GM23248 (cell line): ENCODE data around the gene CHMP5. TPM values are rescaled to one million over a fixed set of nuclear protein-coding genes. Genes with fewer than 3 reads are reported as not detected.

ENCODE experiments used
- DNase-seq: peaks from one replicate; pipeline ENCODE4 v3.0.0-alpha.2; 2015
- H2AFZ ChIP-seq: fragments of 200-600 bp; sonication (generic); 2 replicates; pipeline ENCODE4 v1.6.1; 2016; ENCODE audit warnings: antibody characterized with exemption
- H3F3A ChIP-seq: fragments of 200-600 bp; sonication (generic); 2 replicates; pipeline ENCODE4 v1.6.1; 2016; ENCODE audit warnings: mild to moderate bottlenecking, antibody characterized with exemption, mixed run types; ENCODE audit not compliant: insufficient read depth
- H3K27ac ChIP-seq: fragments of 200-600 bp; sonication (generic); 2 replicates; pipeline ENCODE4 v1.5.1; 2016; ENCODE audit warnings: mild to moderate bottlenecking
- H3K27me3 ChIP-seq: fragments of 200-600 bp; sonication (generic); replicated peaks from 2 replicates; pipeline ENCODE4 v1.6.1; 2016; ENCODE audit warnings: mild to moderate bottlenecking; ENCODE audit not compliant: insufficient read depth
- H3K36me3 ChIP-seq: fragments of 200-600 bp; sonication (generic); 2 replicates; pipeline ENCODE4 v1.6.1; 2016; ENCODE audit warnings: low read depth, mild to moderate bottlenecking
- H3K4me1 ChIP-seq: fragments of 200-600 bp; sonication (generic); 2 replicates; pipeline ENCODE4 v1.6.1; 2016; ENCODE audit warnings: mild to moderate bottlenecking; ENCODE audit not compliant: insufficient read depth
- H3K4me2 ChIP-seq: fragments of 200-600 bp; sonication (generic); one replicate; pipeline ENCODE4 v1.6.1; 2016; ENCODE audit warnings: mild to moderate bottlenecking; ENCODE audit not compliant: unreplicated experiment
- H3K4me3 ChIP-seq: fragments of 200-600 bp; sonication (generic); 2 replicates; pipeline ENCODE4 v1.5.1; 2016; ENCODE audit warnings: mild to moderate bottlenecking
- H3K79me2 ChIP-seq: fragments of 200-600 bp; sonication (generic); 2 replicates; pipeline ENCODE4 v1.6.1; 2016; ENCODE audit warnings: mild to moderate bottlenecking; ENCODE audit not compliant: insufficient read depth
- H3K9ac ChIP-seq: fragments of 200-600 bp; sonication (generic); 2 replicates; pipeline ENCODE4 v1.6.1; 2016; ENCODE audit warnings: mild to moderate bottlenecking
- H3K9me2 ChIP-seq: fragments of 200-600 bp; sonication (generic); 2 replicates; pipeline ENCODE4 v1.6.1; 2016; ENCODE audit warnings: mixed run types, mild to moderate bottlenecking, moderate library complexity; ENCODE audit not compliant: insufficient read depth
- H3K9me3 ChIP-seq: fragments of 200-600 bp; sonication (generic); one replicate; pipeline ENCODE4 v1.6.1; 2017; ENCODE audit warnings: low read depth
- H4K20me1 ChIP-seq: fragments of 200-600 bp; sonication (generic); 2 replicates; pipeline ENCODE4 v1.6.0; 2016; ENCODE audit not compliant: insufficient read depth
- EZH2 ChIP-seq: fragments of 200-600 bp; sonication (generic); IDR thresholded peaks from 2 replicates; pipeline ENCODE4 v1.6.1; 2018; ENCODE audit warnings: antibody characterized with exemption, mild to moderate bottlenecking; ENCODE audit not compliant: insufficient read depth, poor library complexity, severe bottlenecking
- EZH2phosphoT487 ChIP-seq: fragments of 200-600 bp; sonication (generic); IDR thresholded peaks from 2 replicates; pipeline ENCODE4 v1.6.1; 2018; ENCODE audit warnings: antibody characterized with exemption, moderate library complexity, mild to moderate bottlenecking, low read depth; ENCODE audit not compliant: insufficient read depth
- whole genome bisulfite sequencing, 2 experiments: methylation state at CpG; one replicate each; pipeline ENCODE4 v1.1.6; 2015 to 2017; ENCODE audit warnings: low lambda C conversion rate in 2 of 2, low coverage in 1 of 2; ENCODE audit errors: missing lambda C conversion rate in 2 of 2; 5-methylcytosine and 5-hydroxymethylcytosine counted together
- in situ Hi-C: fragments of 300-500 bp; cut with MboI; formaldehyde crosslinking; loops from 2 replicates; pipeline ENCODE4 v1.15.0; 2020
- polyA plus RNA-seq: library from polyadenylated mRNA; unstranded; fragments of >200 nt; fragmentation: Nextera tagmentation; extraction: Ambion mirVana; gene quantifications from 2 replicates; pipeline ENCODE4 v1.2.1, GENCODE V29; 2016
- total RNA-seq: library from RNA; depleted of rRNA; stranded (reverse); fragments of >200 nt; shearing (Covaris generic); gene quantifications from 2 replicates; pipeline ENCODE4 v1.2.3, GENCODE V29; 2014

The CHMP5 gene
- total and polyA plus RNA-seq, 2 experiments from 2014 or later = 90.6 to 130 TPM

DNA sequence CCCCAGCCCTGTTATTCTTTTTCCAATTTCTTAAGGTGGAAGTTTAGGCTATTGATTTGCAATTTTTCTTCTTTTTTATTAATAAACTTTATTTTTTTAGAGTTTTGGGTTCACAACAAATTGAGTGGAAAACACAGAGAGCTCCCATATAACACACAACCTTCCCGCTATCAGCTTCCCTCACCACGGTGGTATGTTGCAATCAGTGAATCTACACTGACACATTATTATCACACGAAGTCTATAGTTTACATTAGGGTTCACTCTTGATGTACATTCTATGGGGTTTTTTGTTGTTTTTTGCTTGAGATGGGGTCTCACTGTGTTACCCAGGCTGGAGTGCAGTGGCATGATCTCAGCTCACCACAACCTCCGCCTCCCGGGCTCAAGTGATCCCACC, 20.7 kb downstream of the CHMP5 start:
- H3K9me3 ChIP-seq = no peaks in the 10 kb centered on the region
- TF ChIP-seq EZH2 (no peak), EZH2phosphoT487 (no peak)
- no peaks in the 10 kb centered on the region for H3K27me3 ChIP-seq
- H3K27ac ChIP-seq = no peak overlapping the region
- in situ Hi-C loops = no loop called here
- H3K9me2 ChIP-seq = no peaks in the 10 kb centered on the region
- H3K4me2 ChIP-seq = no peak overlapping the region
- peaks cover 26% of the 10 kb centered on the region for H3F3A ChIP-seq
- no peaks in the 10 kb centered on the region for H3K4me1 ChIP-seq
- H4K20me1 ChIP-seq = no peaks in the 10 kb centered on the region
- H2AFZ ChIP-seq = no peak overlapping the region
- H3K4me3 ChIP-seq = no peak overlapping the region
- DNase-seq = no peak
- no peak overlapping the region for H3K9ac ChIP-seq
- peaks cover 17% of the 10 kb centered on the region for H3K36me3 ChIP-seq
- no peaks in the 10 kb centered on the region for H3K79me2 ChIP-seq
- 92 to 93% methylated on average over 5 of the region's 5 CpGs for WGBS, 2 experiments

DNA sequence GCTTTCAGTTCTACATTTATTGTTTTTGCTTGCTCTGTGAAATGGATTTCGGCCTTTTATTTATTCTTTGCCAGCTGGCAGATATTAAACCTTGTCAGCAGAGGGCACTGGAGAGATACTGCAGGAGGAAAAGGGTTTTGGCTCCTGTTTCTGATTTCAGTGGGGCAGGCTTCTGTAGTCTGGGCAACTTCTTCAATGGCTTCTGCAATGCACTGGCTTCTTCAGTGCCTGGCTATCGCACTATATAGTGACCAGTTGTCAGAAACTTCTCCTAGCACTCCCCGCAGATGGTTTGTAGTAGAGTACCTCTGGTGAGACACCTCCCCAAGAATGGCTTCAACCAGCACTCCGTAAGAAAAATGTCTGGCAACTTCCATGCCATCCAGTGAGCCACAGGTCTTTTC, 22.2 kb downstream of the CHMP5 start:
- no peak overlapping the region for H3K4me2 ChIP-seq
- H3K9me3 ChIP-seq = no peaks in the 10 kb centered on the region
- peak; percentile 91 for DNase-seq
- no peak overlapping the region for H2AFZ ChIP-seq
- no peaks in the 10 kb centered on the region for H3K27me3 ChIP-seq
- 0 out of 2 replicates have a peak, but pooled peaks cover 10% of the 10 kb centered on the region for H3K4me1 ChIP-seq
- in situ Hi-C loops = no loop called here
- H3K4me3 ChIP-seq = no peak overlapping the region
- H3F3A ChIP-seq = peaks cover 27% of the 10 kb centered on the region
- H3K79me2 ChIP-seq = peaks cover 12% of the 10 kb centered on the region
- H4K20me1 ChIP-seq = no peaks in the 10 kb centered on the region
- H3K27ac ChIP-seq = no peak overlapping the region
- TF ChIP-seq EZH2phosphoT487 = no peak
- no peak for TF ChIP-seq EZH2
- H3K36me3 ChIP-seq = 0 out of 2 replicates have a peak, but pooled peaks cover 4% of the 10 kb centered on the region
- peak overlapping the region; percentile 17; the same call in 1 of the 2 replicates for H3K9ac ChIP-seq
- WGBS, 2 experiments = 46 to 52% methylated on average over 4 of the region's 4 CpGs
- no peaks in the 10 kb centered on the region for H3K9me2 ChIP-seq

GRCh38 chr9:33288235-33288634, 23.4 kb downstream of the CHMP5 start:
- 76 to 80% methylated on average over 3 to 4 of the region's 4 CpGs for WGBS, 2 experiments

DNA sequence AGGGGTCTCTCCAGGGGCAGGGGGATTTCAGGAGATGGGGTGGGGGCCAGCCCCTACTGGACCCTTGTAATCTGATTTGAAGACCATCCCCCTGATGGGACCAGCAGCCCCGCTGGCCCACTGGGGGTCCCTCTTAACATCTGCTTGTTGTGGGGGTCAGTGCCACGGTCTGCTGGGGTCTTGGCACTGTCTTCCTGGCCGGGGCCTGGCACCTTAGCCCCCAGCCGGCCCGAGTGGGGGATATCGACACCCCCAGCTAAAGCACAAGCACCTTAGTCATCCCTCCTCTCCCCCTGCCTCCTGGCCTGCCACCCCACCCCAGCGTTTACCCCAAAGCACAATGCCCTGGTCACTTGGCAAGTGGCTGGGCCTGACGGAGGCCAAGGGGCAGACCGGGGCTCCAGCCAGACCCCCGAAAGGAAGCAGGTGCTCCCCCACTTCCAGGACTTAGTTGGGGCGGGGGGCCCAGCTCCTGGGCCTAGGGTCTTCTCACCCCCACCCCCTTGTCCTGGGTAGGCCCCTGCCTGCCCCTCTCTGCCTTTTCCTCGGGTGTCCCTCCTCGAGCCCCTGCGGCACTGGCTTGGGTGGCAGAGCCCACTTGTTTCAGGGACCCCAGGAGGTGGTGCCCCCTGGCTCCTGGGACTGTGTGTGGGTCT, 24.1 kb downstream of the CHMP5 start:
- peaks cover 31% of the 10 kb centered on the region for H3K79me2 ChIP-seq

More at GRCh38 chr9:33288235-33288634, 23.4 kb downstream of the CHMP5 start:
- H3K79me2 ChIP-seq = peaks cover 24% of the 10 kb centered on the region
- no peaks in the 10 kb centered on the region for H4K20me1 ChIP-seq
- no peak overlapping the region for H3K4me2 ChIP-seq
- no peak overlapping the region for H2AFZ ChIP-seq
- no peaks in the 10 kb centered on the region for H3K9me3 ChIP-seq
- 0 out of 2 replicates have a peak, but pooled peaks cover 20% of the 10 kb centered on the region for H3K4me1 ChIP-seq
- no peak for DNase-seq
- in situ Hi-C loops = no loop called here
- TF ChIP-seq EZH2phosphoT487 (no peak), EZH2 (no peak)
- no peaks in the 10 kb centered on the region for H3K9me2 ChIP-seq
- peaks cover 22% of the 10 kb centered on the region for H3F3A ChIP-seq
- H3K27me3 ChIP-seq = no peaks in the 10 kb centered on the region
- no peak overlapping the region for H3K4me3 ChIP-seq
- no peaks in the 10 kb centered on the region for H3K36me3 ChIP-seq
- H3K9ac ChIP-seq = no peak overlapping the region
- H3K27ac ChIP-seq = no peak overlapping the region

More for the DNA sequence above, 24.1 kb downstream of the CHMP5 start:
- no peaks in the 10 kb centered on the region for H3K36me3 ChIP-seq
- no peaks in the 10 kb centered on the region for H3K9me3 ChIP-seq
- H3K9ac ChIP-seq = peak overlapping the region; percentile 99
- no peak overlapping the region for H3K4me3 ChIP-seq
- H3K4me1 ChIP-seq = 0 out of 2 replicates have a peak, but pooled peaks cover 22% of the 10 kb centered on the region
- no peak overlapping the region for H3K4me2 ChIP-seq
- no peak for DNase-seq
- H3K9me2 ChIP-seq = no peaks in the 10 kb centered on the region
- in situ Hi-C loops = no loop called here
- H2AFZ ChIP-seq = no peak overlapping the region
- TF ChIP-seq EZH2 (no peak), EZH2phosphoT487 (no peak)
- H4K20me1 ChIP-seq = no peaks in the 10 kb centered on the region
- peak overlapping the region; percentile 100 for H3K27ac ChIP-seq
- H3K27me3 ChIP-seq = no peaks in the 10 kb centered on the region
- 77 to 84% methylated on average over 9 to 14 of the region's 14 CpGs for WGBS, 2 experiments
- peaks cover 22% of the 10 kb centered on the region for H3F3A ChIP-seq
